ENCODE results near the gene GSC2.

DNA sequence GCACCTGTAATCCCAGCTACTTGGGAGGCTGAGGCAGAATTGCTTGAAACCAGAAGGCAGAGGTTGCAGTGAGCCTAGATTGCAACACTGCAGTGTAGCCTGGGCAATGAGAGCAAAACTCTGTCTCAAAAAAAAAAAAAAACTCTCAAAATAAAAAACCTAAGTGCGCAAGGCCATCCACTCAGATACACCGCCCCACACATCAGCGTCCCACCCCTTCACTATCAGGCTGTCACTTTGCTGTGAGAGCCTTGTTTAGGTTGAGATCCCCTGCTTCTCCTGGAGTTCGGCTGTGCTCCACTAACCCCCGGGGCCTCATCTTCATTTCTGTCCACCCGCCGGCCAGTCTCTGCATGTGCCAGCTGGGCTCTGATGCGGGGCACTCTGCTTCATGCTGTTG is 16.3 kb upstream of the GSC2 start:
- no peak for TF ChIP-seq CTCF (conservative IDR thresholded peaks at IDR 0.05; ENCODE audit: low read depth, low read length)
- no peak for TF ChIP-seq MXI1 (IDR thresholded peaks at IDR 0.05; ENCODE audit: borderline replicate concordance, low read depth, low read length)
- TF ChIP-seq NFE2L2 (IDR thresholded peaks at IDR 0.05; ENCODE audit: low read depth, low read length), result no peak
- no peak for TF ChIP-seq RAD21 (IDR thresholded peaks at IDR 0.05; ENCODE audit: low read length)
- no peak for TF ChIP-seq FOS (IDR thresholded peaks at IDR 0.05; ENCODE audit: low read depth, low read length)
- no peak for TF ChIP-seq SMC3 (IDR thresholded peaks at IDR 0.05; ENCODE audit: low read depth, low read length)
- TF ChIP-seq POLR2A (IDR thresholded peaks at IDR 0.05; ENCODE audit: low read depth, low read length), result no peak
- no peak for TF ChIP-seq RFX5 (IDR thresholded peaks at IDR 0.05; ENCODE audit: low read depth, low read length)

Data from IMR-90 (cell line).